H9 (cell line): ENCODE data around the gene PTGER3. TPM values are rescaled to one million over a fixed set of nuclear protein-coding genes. Genes with fewer than 3 reads are reported as not detected.

Experiments
- DNase-seq: peaks from one replicate; pipeline ENCODE4 v3.0.0-alpha.2; 2017
- H2AFZ ChIP-seq: one replicate; pipeline ENCODE4 v1.6.1; 2013; ENCODE audit warnings: mild to moderate bottlenecking, low read length, control low read depth, moderate library complexity
- H2AK5ac ChIP-seq: 2 replicates; pipeline ENCODE4 v1.6.1; 2013; ENCODE audit warnings: low read length, control low read depth, mixed read lengths; ENCODE audit not compliant: insufficient read length
- H2BK120ac ChIP-seq: one replicate; pipeline ENCODE4 v1.6.1; 2013; ENCODE audit warnings: low read depth, mild to moderate bottlenecking, low read length, control low read depth, inconsistent platforms; ENCODE audit not compliant: poor library complexity, severe bottlenecking
- H2BK12ac ChIP-seq: 2 replicates; pipeline ENCODE4 v1.6.1; 2013; ENCODE audit warnings: low read length, control low read depth, mixed read lengths, low read depth; ENCODE audit not compliant: insufficient read length
- H2BK15ac ChIP-seq: 2 replicates; pipeline ENCODE4 v1.6.1; 2013; ENCODE audit warnings: low read depth, low read length, control low read depth
- H2BK20ac ChIP-seq: one replicate; pipeline ENCODE4 v1.6.1; 2013; ENCODE audit warnings: low read depth, mild to moderate bottlenecking, low read length, control low read depth, inconsistent platforms; ENCODE audit not compliant: poor library complexity, severe bottlenecking
- H2BK5ac ChIP-seq: 2 replicates; pipeline ENCODE4 v1.6.1; 2013; ENCODE audit warnings: low read length, control low read depth, mixed read lengths; ENCODE audit not compliant: insufficient read length
- H3K14ac ChIP-seq: 2 replicates; pipeline ENCODE4 v1.6.1; 2013; ENCODE audit warnings: low read length, control low read depth; ENCODE audit not compliant: insufficient read depth
- H3K18ac ChIP-seq: 2 replicates; pipeline ENCODE4 v1.6.1; 2013; ENCODE audit warnings: low read depth, mild to moderate bottlenecking, mixed read lengths, low read length, control low read depth; ENCODE audit not compliant: insufficient read length
- H3K23ac ChIP-seq: 2 replicates; pipeline ENCODE4 v1.6.1; 2013; ENCODE audit warnings: low read length, control low read depth, mixed read lengths, low read depth; ENCODE audit not compliant: insufficient read length
- H3K23me2 ChIP-seq: 2 replicates; pipeline ENCODE4 v1.6.1; 2013; ENCODE audit warnings: low read depth, mild to moderate bottlenecking, mixed read lengths, low read length, control low read depth; ENCODE audit not compliant: insufficient read length, poor library complexity, severe bottlenecking
- H3K27ac ChIP-seq: 2 replicates; pipeline ENCODE4 v1.5.1; 2013; ENCODE audit warnings: low read length, control low read depth, mixed read lengths, low read depth; ENCODE audit not compliant: insufficient read length
- H3K27me3 ChIP-seq: 2 replicates; pipeline ENCODE4 v1.6.1; 2013; ENCODE audit warnings: low read length, control low read depth, inconsistent platforms; ENCODE audit not compliant: insufficient read depth
- H3K4ac ChIP-seq: 2 replicates; pipeline ENCODE4 v1.6.1; 2013; ENCODE audit warnings: low read depth, mild to moderate bottlenecking, control low read depth, inconsistent platforms, low read length, moderate library complexity
- H3K4me1 ChIP-seq: 2 replicates; pipeline ENCODE4 v1.6.1; 2013; ENCODE audit warnings: low read length, control low read depth, inconsistent platforms; ENCODE audit not compliant: insufficient read depth
- H3K4me2 ChIP-seq: 2 replicates; pipeline ENCODE4 v1.6.1; 2013; ENCODE audit warnings: low read length, control low read depth, mixed read lengths; ENCODE audit not compliant: insufficient read length, insufficient read depth
- H3K56ac ChIP-seq: 2 replicates; pipeline ENCODE4 v1.6.1; 2013; ENCODE audit warnings: low read depth, mild to moderate bottlenecking, mixed read lengths, low read length, control low read depth; ENCODE audit not compliant: insufficient read length
- H3K79me1 ChIP-seq: 2 replicates; pipeline ENCODE4 v1.6.1; 2013; ENCODE audit warnings: low read depth, mild to moderate bottlenecking, moderate library complexity, low read length, control low read depth, inconsistent platforms; ENCODE audit not compliant: insufficient read depth, poor library complexity, severe bottlenecking
- H3K79me2 ChIP-seq: 2 replicates; pipeline ENCODE4 v1.6.1; 2013; ENCODE audit warnings: low read length, control low read depth, inconsistent platforms; ENCODE audit not compliant: insufficient read depth
- H3K9ac ChIP-seq: 2 replicates; pipeline ENCODE4 v1.6.1; 2013; ENCODE audit warnings: low read length, control low read depth, mixed read lengths; ENCODE audit not compliant: insufficient read length; ENCODE audit errors: extremely low read depth
- H3K9me3 ChIP-seq: one replicate; pipeline ENCODE4 v1.6.1; 2013; ENCODE audit warnings: low read depth, low read length, inconsistent platforms; ENCODE audit not compliant: control insufficient read depth
- H3T11ph ChIP-seq: one replicate; pipeline ENCODE4 v1.6.1; 2013; ENCODE audit warnings: mild to moderate bottlenecking, low read length, control low read depth, inconsistent platforms
- H4K20me1 ChIP-seq: one replicate; pipeline ENCODE4 v1.6.1; 2013; ENCODE audit not compliant: control insufficient read depth, insufficient read length, insufficient read depth
- H4K5ac ChIP-seq: 2 replicates; pipeline ENCODE4 v1.6.1; 2013; ENCODE audit warnings: low read depth, mild to moderate bottlenecking, mixed read lengths, low read length, control low read depth; ENCODE audit not compliant: insufficient read length
- H4K8ac ChIP-seq: replicated peaks from 2 replicates; pipeline ENCODE4 v1.6.1; 2013; ENCODE audit warnings: low read length, control low read depth, mixed read lengths, low read depth; ENCODE audit not compliant: insufficient read length
- H4K91ac ChIP-seq: 2 replicates; pipeline ENCODE4 v1.6.1; 2013; ENCODE audit warnings: low read depth, mild to moderate bottlenecking, moderate library complexity, mixed read lengths, low read length, control low read depth; ENCODE audit not compliant: insufficient read length
- H3K27ac Mint-ChIP-seq, 3 experiments: 2 replicates in 2 of 3; 3 replicates in 1 of 3; pipeline ENCODE4 v1.8.0; 2020 to 2021; ENCODE audit warnings: mixed read lengths in 3 of 3, mild to moderate bottlenecking in 1 of 3, moderate library complexity in 1 of 3
- H3K27me3 Mint-ChIP-seq: 2 replicates; pipeline ENCODE4 v1.8.0; 2021; ENCODE audit warnings: low read depth, mild to moderate bottlenecking, moderate library complexity, mixed read lengths
- H3K36me3 Mint-ChIP-seq, 3 experiments: 2 replicates in 2 of 3; 3 replicates in 1 of 3; pipeline ENCODE4 v1.8.0; 2020 to 2021; ENCODE audit warnings: low read depth in 3 of 3, mixed read lengths in 3 of 3; ENCODE audit not compliant: insufficient read depth in 1 of 3
- H3K4me1 Mint-ChIP-seq, 2 experiments: 2 replicates each; pipeline ENCODE4 v1.8.0; 2020; ENCODE audit warnings: mixed read lengths in 2 of 2
- H3K4me3 Mint-ChIP-seq, 2 experiments: 2 replicates in 1 of 2; 3 replicates in 1 of 2; pipeline ENCODE4 v1.8.0; 2020 to 2021; ENCODE audit warnings: mild to moderate bottlenecking in 2 of 2, mixed read lengths in 2 of 2, moderate library complexity in 1 of 2
- H3K9me3 Mint-ChIP-seq, 2 experiments: 2 replicates in 1 of 2; 3 replicates in 1 of 2; pipeline ENCODE4 v1.8.0; 2020; ENCODE audit warnings: mild to moderate bottlenecking in 2 of 2, mixed read lengths in 2 of 2, moderate library complexity in 1 of 2
- CTCF ChIP-seq: fragments of 200-600 bp; sonication (generic); conservative IDR thresholded peaks from 3 replicates; pipeline ENCODE4 v1.8.0; 2021; ENCODE audit warnings: antibody characterized with exemption, mild to moderate bottlenecking
- WGBS: extraction: QIAGEN DNeasy Blood & Tissue Kit; methylation state at CpG from one replicate; pipeline ENCODE4 v1.1.7; 2013; ENCODE audit warnings: missing lambda C conversion rate, low lambda C conversion rate, mixed read lengths; ENCODE audit not compliant: insufficient read length; ENCODE audit errors: extremely low coverage; 5-methylcytosine and 5-hydroxymethylcytosine counted together
- total RNA-seq: library from RNA; stranded (reverse); gene quantifications from 2 replicates; pipeline ENCODE4 v1.2.1, GENCODE V29; 2021

The PTGER3 gene
- total RNA-seq, 1 experiment from 2014 or later = 0.26 TPM

- H3K36me3 Mint-ChIP-seq = peaks cover 44 to 80% (median 72%) of the 10 kb centered on the region in 3 experiments; a peak in 6 of 7 replicates
- no peak overlapping the region for H3K27ac Mint-ChIP-seq
- H3K14ac ChIP-seq = no peak overlapping the region
- no peak overlapping the region for H3T11ph ChIP-seq
- H2BK120ac ChIP-seq = no peak overlapping the region
- H2BK20ac ChIP-seq = no peak overlapping the region
- H3K9me3 ChIP-seq = no peaks in the 10 kb centered on the region
- no peak overlapping the region for H3K4ac ChIP-seq
- no peak overlapping the region for H3K4me2 ChIP-seq
- H2BK5ac ChIP-seq = no peak overlapping the region
- H3K23ac ChIP-seq = no peak overlapping the region
- no peak overlapping the region for H3K18ac ChIP-seq
- H3K27ac ChIP-seq = no peak overlapping the region
- no peak overlapping the region for H4K5ac ChIP-seq
- H3K27me3 Mint-ChIP-seq = no peaks in the 10 kb centered on the region
- H3K79me1 ChIP-seq = no peaks in the 10 kb centered on the region
- H3K4me3 Mint-ChIP-seq = no peak overlapping the region
- H2BK12ac ChIP-seq = no peak overlapping the region
- no peaks in the 10 kb centered on the region for H4K20me1 ChIP-seq
- no peak for DNase-seq
- H2AFZ ChIP-seq = no peak overlapping the region
- no peaks in the 10 kb centered on the region for H3K23me2 ChIP-seq
- no peak overlapping the region for H3K9ac ChIP-seq
- H4K8ac ChIP-seq = no peak overlapping the region
- H4K91ac ChIP-seq = no peak overlapping the region
- no peak overlapping the region for H3K56ac ChIP-seq
- H3K27me3 ChIP-seq = no peaks in the 10 kb centered on the region
- TF ChIP-seq CTCF = no peak
- WGBS = no CpG with 5 or more reads among the region's 1 CpG
- no peaks in the 10 kb centered on the region; a peak in 1 of 5 replicates for H3K9me3 Mint-ChIP-seq
- H3K79me2 ChIP-seq = peaks cover 7% of the 10 kb centered on the region; the same call in 1 of the 2 replicates
- no peaks in the 10 kb centered on the region for H3K4me1 ChIP-seq
- H2BK15ac ChIP-seq = no peak overlapping the region
- no peak overlapping the region for H2AK5ac ChIP-seq
- peaks cover 6 to 7% of the 10 kb centered on the region in 2 experiments; a peak in 3 of 4 replicates for H3K4me1 Mint-ChIP-seq
Measured at GRCh38 chr1:71074681-71075080, 27.1 kb upstream of the PTGER3 start.
